Vagina (tissue), 2 donors: ENCODE measurements around the gene PLCB2.

Experiments used
- CTCF ChIP-seq, 3 experiments: fragments of 450-650 bp in 2 of 3; fragments of 200-600 bp in 1 of 3; sonication (generic) in 1 of 3; IDR thresholded peaks; one replicate each; pipeline ENCODE4 v1.5.1; 2017 to 2019; ENCODE audit warnings: antibody characterized with exemption in 3 of 3, mild to moderate bottlenecking in 2 of 3, moderate library complexity in 2 of 3
- POLR2A ChIP-seq, 2 donors: fragments of 450-650 bp; IDR thresholded peaks; one replicate each; pipeline ENCODE4 v1.6.1; 2017; ENCODE audit warnings: antibody characterized with exemption in 2 of 2, mild to moderate bottlenecking in 2 of 2, moderate library complexity in 2 of 2
- POLR2AphosphoS5 ChIP-seq, 2 donors: sonication (generic); formaldehyde crosslinking; IDR thresholded peaks; one replicate each; pipeline ENCODE4 v1.9.0; 2017; ENCODE audit warnings: antibody characterized with exemption in 2 of 2, mild to moderate bottlenecking in 2 of 2, low read depth in 1 of 2; ENCODE audit not compliant: insufficient read depth in 1 of 2

GRCh38 chr15:40320409-40320808, 12.7 kb upstream of the PLCB2 start:
- no peak for TF ChIP-seq POLR2A (IDR thresholded peaks at IDR 0.05)
- TF ChIP-seq CTCF (IDR thresholded peaks at IDR 0.05), result no peak
- TF ChIP-seq POLR2AphosphoS5 (IDR thresholded peaks at IDR 0.05; ENCODE audit: insufficient read depth in 1 of 2, low read depth in 1 of 2), result no peak
